T-cell (primary cell): ENCODE results near the gene NCOA5. TPM values are rescaled to one million over a fixed set of nuclear protein-coding genes. Genes with fewer than 3 reads are reported as not detected.

Experiments used
- ATAC-seq, 4 experiments: fragments of 200-7000 bp in 3 of 4; fragments of 150-1000 bp in 1 of 4; cut with Tn5 transposase; replicated peaks in 1 of 4; 1 replicate in 3 of 4; 2 replicates in 1 of 4; pipeline ENCODE4 v1.10.0; 2021; ENCODE audit warnings: moderate library complexity in 3 of 4, mild to moderate bottlenecking in 2 of 4, moderate number of reproducible peaks in 1 of 4
- CTCF ChIA-PET, 2 donors: fragments of 300-600 bp; sonication (Branson Sonifier 250); formaldehyde crosslinking; loops; one replicate each; lab custom pipeline; 2022; ENCODE audit warnings: antibody characterized with exemption in 2 of 2; lab: Charles Lee
- POLR2A ChIA-PET, 2 donors: fragments of 300-600 bp; sonication (Branson Sonifier 250); formaldehyde crosslinking; loops; one replicate each; lab custom pipeline; 2022; ENCODE audit warnings: antibody characterized with exemption in 2 of 2; lab: Charles Lee
- DNase-seq, 35 experiments: peaks; one replicate each; pipeline versions ENCODE4 v3.0.0 to v3.0.0-alpha.2; 2013 to 2023
- H3K27ac ChIP-seq: one replicate; pipeline ENCODE4 v1.5.1; 2013; ENCODE audit warnings: low read length
- H3K27me3 ChIP-seq, 2 experiments: replicated peaks in 1 of 2; 1 replicate in 1 of 2; 2 replicates in 1 of 2; pipeline versions ENCODE4 v1.6.1 to v1.7.0; 2013; ENCODE audit warnings: low read length in 1 of 2, mixed read lengths in 1 of 2; ENCODE audit not compliant: control insufficient read depth in 2 of 2, insufficient read depth in 2 of 2; ENCODE audit errors: extremely low read depth in 1 of 2
- H3K36me3 ChIP-seq, 2 donors: 1 replicate in 1 of 2; 2 replicates in 1 of 2; pipeline versions ENCODE4 v1.6.1 to v1.7.0; 2013; ENCODE audit warnings: low read length in 1 of 2; ENCODE audit not compliant: control insufficient read depth in 2 of 2, insufficient read depth in 1 of 2; ENCODE audit errors: extremely low read depth in 1 of 2
- H3K4me1 ChIP-seq, 2 experiments: 1 replicate in 1 of 2; 2 replicates in 1 of 2; pipeline versions ENCODE4 v1.6.1 to v1.7.0; 2013; ENCODE audit warnings: low read length in 2 of 2, mixed read lengths in 1 of 2; ENCODE audit not compliant: insufficient read depth in 2 of 2, control insufficient read depth in 1 of 2; ENCODE audit errors: extremely low read depth in 1 of 2
- H3K4me3 ChIP-seq, 2 donors: 1 replicate in 1 of 2; 2 replicates in 1 of 2; pipeline versions ENCODE4 v1.5.1 to v1.7.0; 2013; ENCODE audit warnings: mild to moderate bottlenecking in 2 of 2, low read length in 1 of 2, moderate library complexity in 1 of 2; ENCODE audit not compliant: control insufficient read depth in 1 of 2; ENCODE audit errors: extremely low read depth in 1 of 2
- H3K9me3 ChIP-seq: 2 replicates; pipeline ENCODE4 v1.7.0; 2013
- H3K27ac Mint-ChIP-seq, 2 donors: one replicate each; pipeline ENCODE4 v1.8.0; 2020 to 2021; ENCODE audit warnings: mild to moderate bottlenecking in 2 of 2, mixed read lengths in 2 of 2
- H3K27me3 Mint-ChIP-seq, 2 donors: one replicate each; pipeline ENCODE4 v1.8.0; 2021 to 2022; ENCODE audit warnings: mixed read lengths in 2 of 2
- H3K36me3 Mint-ChIP-seq: one replicate; pipeline ENCODE4 v1.8.0; 2021; ENCODE audit warnings: mixed read lengths
- H3K4me1 Mint-ChIP-seq, 3 donors: one replicate each; pipeline ENCODE4 v1.8.0; 2020 to 2022; ENCODE audit warnings: mixed read lengths in 3 of 3, mild to moderate bottlenecking in 1 of 3
- H3K4me3 Mint-ChIP-seq, 3 donors: one replicate each; pipeline ENCODE4 v1.8.0; 2020 to 2022; ENCODE audit warnings: mild to moderate bottlenecking in 3 of 3, mixed read lengths in 3 of 3, moderate library complexity in 3 of 3
- H3K9me3 Mint-ChIP-seq, 3 donors: one replicate each; pipeline ENCODE4 v1.8.0; 2020 to 2022; ENCODE audit warnings: mixed read lengths in 3 of 3
- WGBS: methylation state at CpG from one replicate; pipeline ENCODE4 v1.1.5; 2013; ENCODE audit warnings: missing lambda C conversion rate; ENCODE audit not compliant: insufficient coverage; 5-methylcytosine and 5-hydroxymethylcytosine counted together
- total RNA-seq, 35 experiments: library from RNA in 6 of 35; stranded (reverse) in 6 of 35; fragments of 120-200 nt in 1 of 35; gene quantifications; one replicate each; pipeline versions ENCODE4 v1.2.1 to v1.2.4 and lab custom pipeline; 2013 to 2026

NCOA5 gene
- total RNA-seq, 5 donors from 2014 or later (not counting 1 experiment from before 2014, with no cell fraction given) = 21.0 to 43.1 (median 39.7) TPM

- Mint-ChIP-seq H3K4me1 (peaks cover 8 to 9% (median 9%) of the 10 kb centered on the region in 3 donors), H3K27me3 (no peaks in the 10 kb centered on the region), H3K4me3 (no peak overlapping the region), H3K27ac (no peak overlapping the region), H3K36me3 (peaks cover 36% of the 10 kb centered on the region), H3K9me3 (no peaks in the 10 kb centered on the region)
- Histone ChIP-seq H3K9me3 (no peaks in the 10 kb centered on the region), H3K27ac (no peak overlapping the region), H3K4me3 (no peak overlapping the region), H3K36me3 (peaks cover 4 to 64% of the 10 kb centered on the region in 2 donors), H3K27me3 (no peaks in the 10 kb centered on the region), H3K4me1 (no peaks in the 10 kb centered on the region)
- DNase-seq (no peak), ATAC-seq (no peak)
- CTCF ChIA-PET = no interaction called here
- WGBS = 100% methylated on average over 2 of the region's 4 CpGs
- POLR2A ChIA-PET = no interaction called here
Measured at GRCh38 chr20:46073024-46073423, 16.7 kb downstream of the NCOA5 start.

DNA sequence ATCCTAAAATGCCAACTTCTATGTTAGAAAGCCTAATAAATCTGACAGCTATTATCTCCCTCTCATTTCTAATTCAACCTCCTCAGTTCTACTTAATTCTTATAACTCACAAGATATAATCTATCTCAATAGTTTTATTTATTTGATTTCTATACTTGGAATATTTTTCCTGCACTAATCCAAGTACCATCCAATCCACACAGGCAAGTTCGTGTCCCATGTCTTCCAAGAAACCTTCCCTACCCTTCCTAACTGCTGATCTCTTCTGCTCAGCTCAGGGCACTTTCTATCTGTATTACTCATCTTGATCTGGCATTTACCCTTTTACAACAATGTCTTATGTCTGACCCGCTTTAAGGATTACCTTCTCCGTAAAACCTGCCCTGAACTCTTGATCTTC is 18.2 kb downstream of the NCOA5 start:
- POLR2A ChIA-PET = no interaction called here
- 100% methylated on average over 3 of the region's 3 CpGs for WGBS
- H3K36me3 ChIP-seq = peaks cover 0 to 67% of the 10 kb centered on the region in 2 donors
- no peaks in the 10 kb centered on the region for H3K9me3 ChIP-seq
- peaks cover 38% of the 10 kb centered on the region for H3K36me3 Mint-ChIP-seq
- CTCF ChIA-PET = no interaction called here
- ATAC-seq (no peak), DNase-seq (no peak)
- H3K4me1 Mint-ChIP-seq = peaks cover 6 to 9% (median 6%) of the 10 kb centered on the region in 3 donors
- H3K4me3 Mint-ChIP-seq = no peak overlapping the region
- no peaks in the 10 kb centered on the region for H3K27me3 ChIP-seq
- no peaks in the 10 kb centered on the region for H3K9me3 Mint-ChIP-seq
- no peaks in the 10 kb centered on the region for H3K4me1 ChIP-seq
- H3K27ac ChIP-seq = no peak overlapping the region
- H3K27ac Mint-ChIP-seq = no peak overlapping the region
- H3K27me3 Mint-ChIP-seq = no peaks in the 10 kb centered on the region
- H3K4me3 ChIP-seq = no peak overlapping the region

DNA sequence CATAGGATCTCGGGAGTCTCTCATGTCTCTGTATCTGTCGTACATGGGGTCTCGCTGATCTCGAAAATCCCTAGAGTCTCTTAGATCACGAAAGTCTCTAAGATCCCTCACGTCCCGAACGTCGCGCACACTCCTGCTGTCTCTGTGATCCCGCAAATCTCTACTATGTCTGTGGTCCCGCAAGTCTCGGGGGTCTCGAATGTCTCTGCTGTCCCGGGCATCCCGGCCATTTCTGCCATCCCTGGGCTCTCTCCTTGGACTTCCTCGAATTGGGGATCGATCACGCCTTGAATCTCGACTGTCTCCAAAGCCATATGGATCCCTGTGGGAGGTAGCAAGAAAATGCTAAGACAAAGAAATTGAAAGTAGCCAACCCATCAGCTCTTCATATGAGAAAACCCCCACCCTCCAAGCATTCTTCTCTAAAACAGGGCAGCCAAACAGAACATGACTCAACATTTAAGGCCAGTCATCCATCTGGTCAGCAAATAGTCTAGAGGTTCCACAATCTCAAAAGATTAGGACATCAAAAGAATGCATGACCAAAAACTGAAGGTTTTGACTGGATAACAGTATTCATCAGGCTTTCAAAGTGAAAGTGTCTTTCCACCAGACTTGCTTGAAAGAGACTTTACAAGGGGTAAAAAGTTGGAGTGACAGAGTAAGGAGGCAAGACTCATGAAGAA is 19.4 kb downstream of the NCOA5 start:
- Histone ChIP-seq H3K4me1 (no peaks in the 10 kb centered on the region), H3K4me3 (no peak overlapping the region), H3K36me3 (peaks cover 7 to 68% of the 10 kb centered on the region in 2 donors), H3K9me3 (no peaks in the 10 kb centered on the region), H3K27ac (no peak overlapping the region), H3K27me3 (peaks cover 0 to 2% of the 10 kb centered on the region in 2 experiments)
- Mint-ChIP-seq H3K9me3 (no peaks in the 10 kb centered on the region), H3K4me1 (peaks cover 4 to 9% (median 6%) of the 10 kb centered on the region in 3 donors), H3K36me3 (peaks cover 41% of the 10 kb centered on the region), H3K4me3 (no peak overlapping the region), H3K27me3 (no peaks in the 10 kb centered on the region), H3K27ac (no peak overlapping the region)
- CTCF ChIA-PET = no interaction called here
- WGBS = 97% methylated on average over 16 of the region's 20 CpGs
- no peak for ATAC-seq
- no peak for DNase-seq
- POLR2A ChIA-PET = no interaction called here

GRCh38 chr20:46065691-46066090 is 24.1 kb downstream of the NCOA5 start:
- ChIA-PET CTCF (interaction anchor here in 1 of 2 donors (1.0 kb wide), 1 partner anchor 43 kb away, joined by 3 read pairs; no protein-coding TSS in a partner anchor), POLR2A (no interaction called here)
- no peak overlapping the region for H3K27ac ChIP-seq
- peaks cover 21 to 95% of the 10 kb centered on the region in 2 donors for H3K36me3 ChIP-seq
- Mint-ChIP-seq H3K27me3 (no peaks in the 10 kb centered on the region), H3K36me3 (peaks cover 69% of the 10 kb centered on the region), H3K9me3 (no peaks in the 10 kb centered on the region), H3K4me3 (no peak overlapping the region), H3K4me1 (peaks cover 29 to 42% (median 37%) of the 10 kb centered on the region in 3 donors), H3K27ac (no peak overlapping the region)
- peaks cover 2 to 19% of the 10 kb centered on the region in 2 experiments for H3K4me1 ChIP-seq
- WGBS = 100% methylated on average over 1 of the region's 3 CpGs
- H3K27me3 ChIP-seq = peaks cover 0 to 10% of the 10 kb centered on the region in 2 experiments
- no peak overlapping the region for H3K4me3 ChIP-seq
- ATAC-seq (no peak), DNase-seq (no peak)
- no peaks in the 10 kb centered on the region for H3K9me3 ChIP-seq

- Mint-ChIP-seq H3K4me1 (peaks cover 35 to 49% (median 44%) of the 10 kb centered on the region in 3 donors), H3K4me3 (no peak overlapping the region), H3K27ac (no peak overlapping the region), H3K27me3 (peaks cover 1 to 4% of the 10 kb centered on the region in 2 donors), H3K36me3 (peaks cover 76% of the 10 kb centered on the region), H3K9me3 (no peaks in the 10 kb centered on the region)
- ChIA-PET CTCF (no interaction called here), POLR2A (no interaction called here)
- H3K27ac ChIP-seq = no peak overlapping the region
- 100% methylated on average over 4 of the region's 9 CpGs for WGBS
- DNase-seq = no peak
- H3K4me3 ChIP-seq = no peak overlapping the region
- no peak for ATAC-seq
- H3K36me3 ChIP-seq = peaks cover 21 to 89% of the 10 kb centered on the region in 2 donors
- H3K9me3 ChIP-seq = no peaks in the 10 kb centered on the region
- peaks cover 0 to 10% of the 10 kb centered on the region in 2 experiments for H3K27me3 ChIP-seq
- peaks cover 2 to 26% of the 10 kb centered on the region in 2 experiments for H3K4me1 ChIP-seq
Measured at GRCh38 chr20:46065006-46065405, 24.8 kb downstream of the NCOA5 start.

DNA sequence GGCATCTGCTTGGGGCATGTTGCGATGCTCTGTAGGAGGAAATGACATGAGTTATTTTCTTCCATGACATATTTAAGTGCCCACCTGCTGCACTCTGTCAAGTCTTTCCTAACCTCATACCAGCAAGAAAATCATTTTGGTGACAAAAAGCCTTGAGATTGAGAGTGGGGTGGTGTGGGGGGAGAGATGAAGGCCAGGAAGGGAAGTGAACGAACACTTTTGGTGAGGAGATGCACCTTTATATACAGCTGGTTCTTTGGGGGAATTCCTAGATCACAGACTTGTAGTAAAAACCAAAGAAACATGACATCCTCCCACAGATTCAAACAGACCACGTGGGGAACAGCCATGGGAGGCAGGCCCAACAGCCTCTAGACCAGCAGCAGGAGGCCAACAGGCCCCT is 26.1 kb downstream of the NCOA5 start:
- no peak for ATAC-seq
- CTCF ChIA-PET = no interaction called here
- peaks cover 49 to 61% (median 58%) of the 10 kb centered on the region in 3 donors for H3K4me1 Mint-ChIP-seq
- peaks cover 0 to 17% of the 10 kb centered on the region in 2 experiments for H3K27me3 ChIP-seq
- no peaks in the 10 kb centered on the region for H3K9me3 Mint-ChIP-seq
- no peaks in the 10 kb centered on the region for H3K9me3 ChIP-seq
- no peak overlapping the region for H3K4me3 ChIP-seq
- H3K27ac Mint-ChIP-seq = peak overlapping the region in 1 of 2 donors; percentile 0
- H3K36me3 Mint-ChIP-seq = peaks cover 79% of the 10 kb centered on the region
- peaks cover 6 to 11% of the 10 kb centered on the region in 2 donors for H3K27me3 Mint-ChIP-seq
- no peak for DNase-seq
- POLR2A ChIA-PET = no interaction called here
- H3K36me3 ChIP-seq = peaks cover 21 to 78% of the 10 kb centered on the region in 2 donors
- H3K4me1 ChIP-seq = peaks cover 2 to 34% of the 10 kb centered on the region in 2 experiments
- H3K4me3 Mint-ChIP-seq = peak overlapping the region in 1 of 3 donors; percentile 10
- 0% methylated on average over 1 of the region's 3 CpGs for WGBS
- no peak overlapping the region for H3K27ac ChIP-seq
